Glutamatergic neuron (in vitro differentiated cells): ENCODE data around the gene ZBTB47. TPM values are rescaled to one million over a fixed set of nuclear protein-coding genes. Genes with fewer than 3 reads are reported as not detected.

Source experiments
- DNase-seq: peaks from one replicate; pipeline ENCODE4 v3.0.0; 2022
- H3K27ac Mint-ChIP-seq: one replicate; pipeline ENCODE4 v1.8.0; 2020; ENCODE audit warnings: mild to moderate bottlenecking, mixed read lengths, inconsistent platforms; ENCODE audit not compliant: unreplicated experiment
- H3K27me3 Mint-ChIP-seq: one replicate; pipeline ENCODE4 v1.8.0; 2020; ENCODE audit warnings: mild to moderate bottlenecking, moderate library complexity, mixed read lengths, inconsistent platforms; ENCODE audit not compliant: unreplicated experiment
- H3K36me3 Mint-ChIP-seq: one replicate; pipeline ENCODE4 v1.8.0; 2020; ENCODE audit warnings: mild to moderate bottlenecking, mixed read lengths, inconsistent platforms; ENCODE audit not compliant: unreplicated experiment
- H3K4me1 Mint-ChIP-seq: one replicate; pipeline ENCODE4 v1.8.0; 2020; ENCODE audit warnings: mild to moderate bottlenecking, low read depth, mixed read lengths, inconsistent platforms; ENCODE audit not compliant: unreplicated experiment
- H3K4me3 Mint-ChIP-seq: one replicate; pipeline ENCODE4 v1.8.0; 2020; ENCODE audit warnings: mild to moderate bottlenecking, mixed read lengths, inconsistent platforms; ENCODE audit not compliant: unreplicated experiment
- H3K9me3 Mint-ChIP-seq: one replicate; pipeline ENCODE4 v1.8.0; 2020; ENCODE audit warnings: mild to moderate bottlenecking, moderate library complexity, mixed read lengths, inconsistent platforms; ENCODE audit not compliant: unreplicated experiment
- total RNA-seq: library from RNA; stranded (reverse); fragmentation: NEBNext Ultra II Directional; extraction: Animal tissue kit (Norgen Biotek cat#: 25700); gene quantifications from one replicate; pipeline ENCODE4 v1.2.1, GENCODE V29; 2021; ENCODE audit not compliant: unreplicated experiment
- TF ChIP-seq, protein P1 (sequence below): fragments of 200-600 bp; sonication (generic); IDR thresholded peaks from one replicate; pipeline ENCODE4 v1.5.0; 2021; ENCODE audit not compliant: partially characterized antibody, unreplicated experiment

Gene ZBTB47
- total RNA-seq, 1 donor from 2014 or later: 9.7 TPM

GRCh38 chr3:42612928-42613327 lies 40.6 kb upstream of the ZBTB47 start:
- Mint-ChIP-seq H3K4me1 (peaks cover 8% of the 10 kb centered on the region), H3K27me3 (no peaks in the 10 kb centered on the region), H3K4me3 (no peak overlapping the region), H3K36me3 (no peaks in the 10 kb centered on the region), H3K9me3 (no peaks in the 10 kb centered on the region), H3K27ac (peak overlapping the region; percentile 16)
- DNase-seq: no peak
- TF ChIP-seq, protein P1, sequence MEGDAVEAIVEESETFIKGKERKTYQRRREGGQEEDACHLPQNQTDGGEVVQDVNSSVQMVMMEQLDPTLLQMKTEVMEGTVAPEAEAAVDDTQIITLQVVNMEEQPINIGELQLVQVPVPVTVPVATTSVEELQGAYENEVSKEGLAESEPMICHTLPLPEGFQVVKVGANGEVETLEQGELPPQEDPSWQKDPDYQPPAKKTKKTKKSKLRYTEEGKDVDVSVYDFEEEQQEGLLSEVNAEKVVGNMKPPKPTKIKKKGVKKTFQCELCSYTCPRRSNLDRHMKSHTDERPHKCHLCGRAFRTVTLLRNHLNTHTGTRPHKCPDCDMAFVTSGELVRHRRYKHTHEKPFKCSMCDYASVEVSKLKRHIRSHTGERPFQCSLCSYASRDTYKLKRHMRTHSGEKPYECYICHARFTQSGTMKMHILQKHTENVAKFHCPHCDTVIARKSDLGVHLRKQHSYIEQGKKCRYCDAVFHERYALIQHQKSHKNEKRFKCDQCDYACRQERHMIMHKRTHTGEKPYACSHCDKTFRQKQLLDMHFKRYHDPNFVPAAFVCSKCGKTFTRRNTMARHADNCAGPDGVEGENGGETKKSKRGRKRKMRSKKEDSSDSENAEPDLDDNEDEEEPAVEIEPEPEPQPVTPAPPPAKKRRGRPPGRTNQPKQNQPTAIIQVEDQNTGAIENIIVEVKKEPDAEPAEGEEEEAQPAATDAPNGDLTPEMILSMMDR: no peak

DNA sequence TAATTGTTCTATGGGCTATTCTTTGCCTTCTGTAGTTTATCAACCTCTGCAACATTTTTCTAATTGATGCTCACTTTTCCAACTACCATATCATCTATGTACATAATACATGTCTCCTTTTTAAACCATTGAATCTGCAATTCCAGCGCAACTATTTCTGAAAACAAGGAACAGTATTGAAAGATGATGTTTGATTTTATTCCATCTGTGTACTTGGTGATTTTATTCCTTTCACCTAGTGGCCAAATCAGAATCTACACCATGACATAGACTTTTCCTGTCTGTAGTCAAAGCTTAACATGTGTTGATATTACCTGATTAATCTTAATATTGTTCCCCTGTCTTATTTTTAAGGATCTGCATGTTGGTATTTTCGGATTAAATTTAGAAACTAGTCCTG lies 40.0 kb upstream of the ZBTB47 start:
- H3K36me3 Mint-ChIP-seq: no peaks in the 10 kb centered on the region
- no peak for DNase-seq

DNA sequence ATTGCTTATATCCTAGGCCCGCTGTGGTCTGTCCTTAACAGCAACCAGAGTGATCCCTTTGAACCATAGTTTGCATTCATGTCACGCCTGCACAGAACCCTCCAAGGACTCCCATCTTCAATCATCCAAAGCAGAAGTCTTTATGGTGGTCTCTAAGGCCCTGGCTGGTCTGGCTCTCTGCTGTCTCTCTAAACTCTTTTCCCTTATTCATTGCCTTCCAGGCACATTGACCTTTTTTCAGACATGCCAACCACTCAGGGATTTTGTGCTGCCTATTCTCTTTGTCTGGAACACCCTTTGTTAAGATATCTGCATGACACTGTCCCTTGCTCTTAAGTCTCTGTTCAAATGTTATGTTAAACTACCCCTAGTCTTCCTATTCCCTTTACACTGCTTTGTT lies 21.9 kb upstream of the ZBTB47 start:
- TF ChIP-seq, protein P1: no peak
- Mint-ChIP-seq H3K27me3 (no peaks in the 10 kb centered on the region), H3K36me3 (no peaks in the 10 kb centered on the region), H3K9me3 (no peaks in the 10 kb centered on the region), H3K4me1 (peaks cover 11% of the 10 kb centered on the region), H3K27ac (peak overlapping the region; percentile 46), H3K4me3 (no peak overlapping the region)
- DNase-seq: no peak

More for the DNA sequence above, 40.0 kb upstream of the ZBTB47 start:
- H3K9me3 Mint-ChIP-seq: no peaks in the 10 kb centered on the region
- TF ChIP-seq, protein P1: peak; percentile 83
- peaks cover 8% of the 10 kb centered on the region for H3K4me1 Mint-ChIP-seq
- no peak overlapping the region for H3K4me3 Mint-ChIP-seq
- no peaks in the 10 kb centered on the region for H3K27me3 Mint-ChIP-seq
- H3K27ac Mint-ChIP-seq: peak overlapping the region; percentile 16

GRCh38 chr3:42632146-42632545 lies 21.4 kb upstream of the ZBTB47 start:
- peaks cover 11% of the 10 kb centered on the region for H3K4me1 Mint-ChIP-seq
- no peaks in the 10 kb centered on the region for H3K36me3 Mint-ChIP-seq
- TF ChIP-seq, protein P1: no peak
- no peaks in the 10 kb centered on the region for H3K9me3 Mint-ChIP-seq
- no peak overlapping the region for H3K4me3 Mint-ChIP-seq
- no peak overlapping the region for H3K27ac Mint-ChIP-seq
- H3K27me3 Mint-ChIP-seq: no peaks in the 10 kb centered on the region
- DNase-seq: no peak

DNA sequence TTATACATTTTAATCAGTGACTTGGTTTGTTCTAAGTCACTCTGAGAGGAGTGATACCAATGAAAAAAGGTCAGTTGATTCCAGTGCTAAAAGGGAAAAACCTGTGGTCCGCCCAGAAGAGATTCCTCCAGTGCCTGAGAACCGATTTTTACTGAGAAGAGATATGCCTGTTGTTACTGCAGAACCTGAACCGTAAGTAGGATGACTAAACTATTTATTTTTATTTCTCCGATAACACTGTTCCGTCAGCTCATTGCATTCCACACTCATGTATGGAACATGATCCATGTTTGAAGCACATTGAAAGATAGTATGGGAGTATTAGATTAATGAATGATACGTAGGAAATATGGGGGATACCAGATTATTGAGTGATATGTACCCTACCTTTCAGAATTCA lies 20.0 kb upstream of the ZBTB47 start:
- Mint-ChIP-seq H3K27ac (no peak overlapping the region), H3K4me1 (peaks cover 11% of the 10 kb centered on the region), H3K36me3 (no peaks in the 10 kb centered on the region), H3K27me3 (no peaks in the 10 kb centered on the region), H3K9me3 (no peaks in the 10 kb centered on the region), H3K4me3 (no peak overlapping the region)
- TF ChIP-seq, protein P1: no peak
- DNase-seq: no peak
